ENCODE results near the gene RTKN. TPM values are rescaled to one million over a fixed set of nuclear protein-coding genes. Genes with fewer than 3 reads are reported as not detected.

The RTKN gene
- total and polyA plus RNA-seq, 4 donors = 21.9 to 46.0 (median 30.6) TPM

DNA sequence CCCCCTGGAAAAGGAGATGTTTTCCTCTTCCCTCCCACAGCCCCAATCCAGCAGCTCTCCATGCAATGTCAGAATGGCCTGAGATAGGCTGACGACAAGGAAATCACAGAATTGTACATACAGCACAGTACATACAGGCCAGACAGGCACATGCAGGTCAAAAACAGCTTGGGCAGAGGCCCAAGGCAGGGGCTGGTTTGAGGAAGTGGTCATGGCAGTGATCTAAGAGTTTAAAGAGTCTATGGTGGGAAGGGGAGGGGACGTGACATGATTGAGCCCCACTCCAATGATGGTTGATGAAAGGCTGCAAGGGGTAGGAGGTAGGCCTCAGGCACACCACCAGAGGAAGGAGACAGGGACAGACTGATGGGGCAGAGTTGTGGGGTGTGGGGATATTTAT is 65.9 kb downstream of the RTKN start:
- Histone ChIP-seq H3K27me3 (ENCODE audit: control insufficient read depth in 3 of 3, insufficient read depth in 3 of 3, low read length in 2 of 3) (no peaks in the 10 kb centered on the region), H3K9me3 (ENCODE audit: control insufficient read depth in 4 of 4, insufficient read depth in 3 of 4, low read length in 3 of 4) (no peaks in the 10 kb centered on the region), H3K27ac (ENCODE audit: low read depth in 1 of 2, low read length in 1 of 2) (no peak overlapping the region), H3K4me3 (no peak overlapping the region), H3K9ac (ENCODE audit: insufficient read depth in 1 of 2, low read length in 2 of 2) (no peak overlapping the region), H3K4me1 (ENCODE audit: control insufficient read depth in 5 of 5, insufficient read depth in 5 of 5, low read length in 5 of 5) (peaks cover 3 to 22% (median 13%) of the 10 kb centered on the region in 5 donors), H3K36me3 (ENCODE audit: control insufficient read depth in 4 of 4, insufficient read depth in 4 of 4, low read length in 4 of 4) (peaks cover 4 to 27% (median 23%) of the 10 kb centered on the region in 4 donors)
- DNase-seq = no peak
- no peak for ATAC-seq (ENCODE audit: insufficient read depth, low FRiP score)
- WGBS, 2 donors = 74 to 86% methylated on average over 2 of the region's 2 CpGs
- TF ChIP-seq, protein P1, sequence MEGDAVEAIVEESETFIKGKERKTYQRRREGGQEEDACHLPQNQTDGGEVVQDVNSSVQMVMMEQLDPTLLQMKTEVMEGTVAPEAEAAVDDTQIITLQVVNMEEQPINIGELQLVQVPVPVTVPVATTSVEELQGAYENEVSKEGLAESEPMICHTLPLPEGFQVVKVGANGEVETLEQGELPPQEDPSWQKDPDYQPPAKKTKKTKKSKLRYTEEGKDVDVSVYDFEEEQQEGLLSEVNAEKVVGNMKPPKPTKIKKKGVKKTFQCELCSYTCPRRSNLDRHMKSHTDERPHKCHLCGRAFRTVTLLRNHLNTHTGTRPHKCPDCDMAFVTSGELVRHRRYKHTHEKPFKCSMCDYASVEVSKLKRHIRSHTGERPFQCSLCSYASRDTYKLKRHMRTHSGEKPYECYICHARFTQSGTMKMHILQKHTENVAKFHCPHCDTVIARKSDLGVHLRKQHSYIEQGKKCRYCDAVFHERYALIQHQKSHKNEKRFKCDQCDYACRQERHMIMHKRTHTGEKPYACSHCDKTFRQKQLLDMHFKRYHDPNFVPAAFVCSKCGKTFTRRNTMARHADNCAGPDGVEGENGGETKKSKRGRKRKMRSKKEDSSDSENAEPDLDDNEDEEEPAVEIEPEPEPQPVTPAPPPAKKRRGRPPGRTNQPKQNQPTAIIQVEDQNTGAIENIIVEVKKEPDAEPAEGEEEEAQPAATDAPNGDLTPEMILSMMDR (IDR thresholded peaks at IDR 0.05; ENCODE audit: control extremely low read depth, extremely low read depth) = no peak

Other genes starting within 250 kb of the RTKN start
- 10 to 100 TPM; 20.9 to 84.1 TPM for gene MTHFD2, start 243.3 kb downstream of the RTKN start, total RNA-seq
- gene MTHFD2, start 243.3 kb downstream of the RTKN start, polyA plus RNA-seq = 10 to 100 TPM; 32.3 to 88.1 TPM
- gene SLC4A5, start 98.5 kb downstream of the RTKN start, total RNA-seq = 1 to 10 TPM; 5.2 to 9.6 TPM
- 1 to 10 TPM in 1 of 2 donors, under 1 TPM in 1; 0.85 to 2.5 TPM for gene SLC4A5, start 98.5 kb downstream of the RTKN start, polyA plus RNA-seq
- 100 to 1,000 TPM in 1 of 2 donors, 10 to 100 TPM in 1; 98.4 to 142 TPM for gene DCTN1, start 61.6 kb downstream of the RTKN start, total RNA-seq
- gene DCTN1, start 61.6 kb downstream of the RTKN start, polyA plus RNA-seq = 100 to 1,000 TPM in 1 of 2 donors, 10 to 100 TPM in 1; 69.9 to 110 TPM
- 10 to 100 TPM in 1 of 2 donors, 1 to 10 TPM in 1; 3.4 to 16.9 TPM for gene C2orf81, start 20.3 kb downstream of the RTKN start, total RNA-seq
- gene C2orf81, start 20.3 kb downstream of the RTKN start, polyA plus RNA-seq = 1 to 10 TPM; 7.3 TPM
- 10 to 100 TPM; 36.1 to 42.3 TPM for gene WDR54, start 20.2 kb downstream of the RTKN start, total RNA-seq
- gene WDR54, start 20.2 kb downstream of the RTKN start, polyA plus RNA-seq = 10 to 100 TPM; 15.4 to 27.9 TPM
- 10 to 100 TPM; 22.7 to 40.7 TPM for gene INO80B, start 13.2 kb upstream of the RTKN start, total RNA-seq
- 10 to 100 TPM; 33.1 to 72.3 TPM for gene INO80B, start 13.2 kb upstream of the RTKN start, polyA plus RNA-seq
- gene WBP1, start 16.5 kb upstream of the RTKN start, total RNA-seq = 10 to 100 TPM; 39.5 to 65.0 TPM
- 10 to 100 TPM; 55.9 to 56.7 TPM for gene WBP1, start 16.5 kb upstream of the RTKN start, polyA plus RNA-seq
- 10 to 100 TPM; 37.5 to 72.0 TPM for gene MOGS, start 23.4 kb upstream of the RTKN start, total RNA-seq
- gene MOGS, start 23.4 kb upstream of the RTKN start, polyA plus RNA-seq = 10 to 100 TPM; 35.4 to 53.5 TPM
- gene MRPL53, start 30.7 kb upstream of the RTKN start, total RNA-seq = 100 to 1,000 TPM in 1 of 2 donors, 10 to 100 TPM in 1; 23.3 to 106 TPM
- gene MRPL53, start 30.7 kb upstream of the RTKN start, polyA plus RNA-seq = 10 to 100 TPM; 70.6 to 70.9 TPM
- gene CCDC142, start 41.1 kb upstream of the RTKN start, total RNA-seq = 10 to 100 TPM; 17.8 to 25.5 TPM
- 1 to 10 TPM; 5.5 to 8.2 TPM for gene CCDC142, start 41.1 kb upstream of the RTKN start, polyA plus RNA-seq
- gene TTC31, start 41.1 kb upstream of the RTKN start, total RNA-seq = 10 to 100 TPM; 20.9 to 23.7 TPM
- 10 to 100 TPM; 13.7 to 19.2 TPM for gene TTC31, start 41.1 kb upstream of the RTKN start, polyA plus RNA-seq
- gene LBX2, start 57.7 kb upstream of the RTKN start, total RNA-seq = 1 to 10 TPM in 1 of 2 donors, under 1 TPM in 1; 0.63 to 1.9 TPM
- gene LBX2, start 57.7 kb upstream of the RTKN start, polyA plus RNA-seq = 1 to 10 TPM in 1 of 2 donors, under 1 TPM in 1; 0.83 to 1.4 TPM
- gene PCGF1, start 65.8 kb upstream of the RTKN start, total RNA-seq = 10 to 100 TPM; 16.7 to 35.5 TPM
- gene PCGF1, start 65.8 kb upstream of the RTKN start, polyA plus RNA-seq = 10 to 100 TPM; 20.6 to 47.8 TPM
- not detected for gene TLX2, start 72.5 kb upstream of the RTKN start, total RNA-seq
- gene TLX2, start 72.5 kb upstream of the RTKN start, polyA plus RNA-seq = under 1 TPM in 1 of 2 donors, not detected in 1; 0.03 TPM
- gene DQX1, start 84.3 kb upstream of the RTKN start, total RNA-seq = under 1 TPM in 1 of 2 donors, not detected in 1; 0.34 TPM
- under 1 TPM; 0.12 to 0.17 TPM for gene DQX1, start 84.3 kb upstream of the RTKN start, polyA plus RNA-seq
- gene AUP1, start 87.8 kb upstream of the RTKN start, total RNA-seq = 100 to 1,000 TPM in 1 of 2 donors, 10 to 100 TPM in 1; 65.6 to 102 TPM
- 100 to 1,000 TPM; 156 to 185 TPM for gene AUP1, start 87.8 kb upstream of the RTKN start, polyA plus RNA-seq
- gene HTRA2, start 88.0 kb upstream of the RTKN start, total RNA-seq = 10 to 100 TPM; 26.6 to 32.4 TPM
- gene HTRA2, start 88.0 kb upstream of the RTKN start, polyA plus RNA-seq = 10 to 100 TPM; 30.7 to 42.1 TPM
- 10 to 100 TPM in 1 of 2 donors, 1 to 10 TPM in 1; 5.9 to 11.1 TPM for gene LOXL3, start 112.0 kb upstream of the RTKN start, total RNA-seq
- gene LOXL3, start 112.0 kb upstream of the RTKN start, polyA plus RNA-seq = 1 to 10 TPM; 2.9 to 7.3 TPM
- 10 to 100 TPM; 17.7 to 34.5 TPM for gene DOK1, start 112.8 kb upstream of the RTKN start, total RNA-seq
- gene DOK1, start 112.8 kb upstream of the RTKN start, polyA plus RNA-seq = 10 to 100 TPM; 18.6 to 37.3 TPM
- gene M1AP, start 206.4 kb upstream of the RTKN start, total RNA-seq = under 1 TPM; 0.83 to 0.94 TPM
- gene M1AP, start 206.4 kb upstream of the RTKN start, polyA plus RNA-seq = 1 to 10 TPM in 1 of 2 donors, under 1 TPM in 1; 0.77 to 1.2 TPM
- 1 to 10 TPM; 4.9 to 9.6 TPM for gene SEMA4F, start 212.3 kb upstream of the RTKN start, total RNA-seq
- 1 to 10 TPM; 3.0 to 3.4 TPM for gene SEMA4F, start 212.3 kb upstream of the RTKN start, polyA plus RNA-seq

Measured in lung (tissue), 12 donors.